WTC11 (cell line): ENCODE data around the gene RTN4RL1. TPM values are rescaled to one million over a fixed set of nuclear protein-coding genes. Genes with fewer than 3 reads are reported as not detected.

Source experiments
- ATAC-seq: fragments of 200-7000 bp; cut with Tn5 transposase; 2 replicates; pipeline ENCODE4 v1.10.0; 2021; ENCODE audit warnings: mild to moderate bottlenecking, moderate library complexity
- CTCF ChIA-PET: fragments of 300-600 bp; sonication (Branson Sonifier 250); formaldehyde crosslinking; loops from one replicate; lab custom pipeline; 2021; ENCODE audit warnings: antibody characterized with exemption; lab: Charles Lee
- POLR2A ChIA-PET: fragments of 350-600 bp; sonication (Branson Sonifier 250); formaldehyde crosslinking; loops from one replicate; lab custom pipeline; 2021; ENCODE audit warnings: antibody characterized with exemption; lab: Charles Lee
- DNase-seq: peaks from one replicate; pipeline ENCODE4 v3.0.0; 2021; ENCODE audit warnings: low spot score
- H3K27ac Mint-ChIP-seq: 2 replicates; pipeline ENCODE4 v1.8.0; 2021; ENCODE audit warnings: mixed read lengths
- H3K27me3 Mint-ChIP-seq: 2 replicates; pipeline ENCODE4 v1.8.0; 2021; ENCODE audit warnings: low read depth, mild to moderate bottlenecking, moderate library complexity, mixed read lengths
- H3K36me3 Mint-ChIP-seq: 2 replicates; pipeline ENCODE4 v1.8.0; 2021; ENCODE audit warnings: mixed read lengths
- H3K4me1 Mint-ChIP-seq: 2 replicates; pipeline ENCODE4 v1.8.0; 2022; ENCODE audit warnings: mixed read lengths
- H3K4me3 Mint-ChIP-seq: 2 replicates; pipeline ENCODE4 v1.8.0; 2021; ENCODE audit warnings: mild to moderate bottlenecking, moderate library complexity, mixed read lengths
- H3K9me3 Mint-ChIP-seq: 2 replicates; pipeline ENCODE4 v1.8.0; 2021; ENCODE audit warnings: mixed read lengths
- CREM ChIP-seq: sonication (generic); formaldehyde crosslinking; IDR thresholded peaks from 2 replicates; pipeline ENCODE4 v1.8.1; 2022; ENCODE audit warnings: mild to moderate bottlenecking, missing genetic modification reagents, moderate library complexity
- CTCF ChIP-seq: fragments of 200-600 bp; IDR thresholded peaks from 2 replicates; pipeline ENCODE4 v1.8.0; 2022; ENCODE audit warnings: antibody characterized with exemption
- FOXP1 ChIP-seq: sonication (generic); formaldehyde crosslinking; IDR thresholded peaks from 2 replicates; pipeline ENCODE4 v1.8.0; 2022; ENCODE audit warnings: missing genetic modification reagents, mild to moderate bottlenecking, moderate library complexity, borderline replicate concordance
- MLX ChIP-seq: sonication (generic); formaldehyde crosslinking; IDR thresholded peaks from 2 replicates; pipeline ENCODE4 v1.8.1; 2023; ENCODE audit warnings: mild to moderate bottlenecking, missing genetic modification reagents, moderate library complexity
- PRDM15 ChIP-seq: sonication (generic); formaldehyde crosslinking; IDR thresholded peaks from 2 replicates; pipeline ENCODE4 v1.8.0; 2022; ENCODE audit warnings: missing genetic modification reagents
- RELA ChIP-seq: sonication (generic); formaldehyde crosslinking; IDR thresholded peaks from 2 replicates; pipeline ENCODE4 v1.8.1; 2022; ENCODE audit warnings: missing genetic modification reagents, mild to moderate bottlenecking, borderline replicate concordance
- USF2 ChIP-seq: sonication (generic); formaldehyde crosslinking; IDR thresholded peaks from 2 replicates; pipeline ENCODE4 v1.8.1; 2023; ENCODE audit warnings: mild to moderate bottlenecking, missing genetic modification reagents, moderate library complexity
- ZNF121 ChIP-seq: sonication (generic); formaldehyde crosslinking; IDR thresholded peaks from 2 replicates; pipeline ENCODE4 v1.8.0; 2023; ENCODE audit warnings: missing genetic modification reagents
- ZNF138 ChIP-seq: sonication (generic); formaldehyde crosslinking; conservative IDR thresholded peaks from 2 replicates; pipeline ENCODE4 v1.8.1; 2022; ENCODE audit warnings: mild to moderate bottlenecking, moderate library complexity, missing genetic modification reagents
- ZNF423 ChIP-seq: fragments of 250-450 bp; sonication (Bioruptor Pico); IDR thresholded peaks from 2 replicates; pipeline ENCODE4 v2.1.2; 2022; ENCODE audit warnings: mild to moderate bottlenecking, moderate library complexity
- total RNA-seq: library from RNA; stranded (reverse); gene quantifications from 3 replicates; pipeline ENCODE4 v1.2.3, GENCODE V29; 2021
- TF ChIP-seq, protein P1 (sequence below): sonication (generic); formaldehyde crosslinking; IDR thresholded peaks from 2 replicates; pipeline ENCODE4 v1.8.0; 2022; ENCODE audit warnings: mild to moderate bottlenecking, missing genetic modification reagents
- TF ChIP-seq, protein P2 (sequence below): fragments of 250-450 bp; sonication (Bioruptor Pico); IDR thresholded peaks from 2 replicates; pipeline ENCODE4 v1.8.0; 2021; ENCODE audit warnings: mild to moderate bottlenecking
- TF ChIP-seq, protein P3 (sequence below): sonication (generic); formaldehyde crosslinking; IDR thresholded peaks from 2 replicates; pipeline ENCODE4 v1.8.0; 2022; ENCODE audit warnings: mild to moderate bottlenecking, missing genetic modification reagents
- TF ChIP-seq, protein P4 (sequence below): sonication (generic); formaldehyde crosslinking; IDR thresholded peaks from 2 replicates; pipeline ENCODE4 v1.8.0; 2023; ENCODE audit warnings: missing genetic modification reagents
- TF ChIP-seq, protein P5 (sequence below): sonication (generic); formaldehyde crosslinking; IDR thresholded peaks from 2 replicates; pipeline ENCODE4 v1.8.1; 2023; ENCODE audit warnings: mild to moderate bottlenecking, missing genetic modification reagents

Gene RTN4RL1
- total RNA-seq, 1 experiment from 2014 or later: 0.72 TPM

- H3K9me3 Mint-ChIP-seq: no peaks in the 10 kb centered on the region
- peaks cover 31% of the 10 kb centered on the region for H3K4me1 Mint-ChIP-seq
- DNase-seq (peak; percentile 90), ATAC-seq (peak; percentile 85)
- H3K36me3 Mint-ChIP-seq: peaks cover 3% of the 10 kb centered on the region
- TF ChIP-seq, protein P1, sequence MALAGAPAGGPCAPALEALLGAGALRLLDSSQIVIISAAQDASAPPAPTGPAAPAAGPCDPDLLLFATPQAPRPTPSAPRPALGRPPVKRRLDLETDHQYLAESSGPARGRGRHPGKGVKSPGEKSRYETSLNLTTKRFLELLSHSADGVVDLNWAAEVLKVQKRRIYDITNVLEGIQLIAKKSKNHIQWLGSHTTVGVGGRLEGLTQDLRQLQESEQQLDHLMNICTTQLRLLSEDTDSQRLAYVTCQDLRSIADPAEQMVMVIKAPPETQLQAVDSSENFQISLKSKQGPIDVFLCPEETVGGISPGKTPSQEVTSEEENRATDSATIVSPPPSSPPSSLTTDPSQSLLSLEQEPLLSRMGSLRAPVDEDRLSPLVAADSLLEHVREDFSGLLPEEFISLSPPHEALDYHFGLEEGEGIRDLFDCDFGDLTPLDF (CRISPR knock-in tag): no peak
- TF ChIP-seq, protein P2, sequence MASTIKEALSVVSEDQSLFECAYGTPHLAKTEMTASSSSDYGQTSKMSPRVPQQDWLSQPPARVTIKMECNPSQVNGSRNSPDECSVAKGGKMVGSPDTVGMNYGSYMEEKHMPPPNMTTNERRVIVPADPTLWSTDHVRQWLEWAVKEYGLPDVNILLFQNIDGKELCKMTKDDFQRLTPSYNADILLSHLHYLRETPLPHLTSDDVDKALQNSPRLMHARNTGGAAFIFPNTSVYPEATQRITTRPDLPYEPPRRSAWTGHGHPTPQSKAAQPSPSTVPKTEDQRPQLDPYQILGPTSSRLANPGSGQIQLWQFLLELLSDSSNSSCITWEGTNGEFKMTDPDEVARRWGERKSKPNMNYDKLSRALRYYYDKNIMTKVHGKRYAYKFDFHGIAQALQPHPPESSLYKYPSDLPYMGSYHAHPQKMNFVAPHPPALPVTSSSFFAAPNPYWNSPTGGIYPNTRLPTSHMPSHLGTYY (CRISPR knock-in tag): no peak
- TF ChIP-seq PRDM15 (CRISPR knock-in tag) (0 out of 2 replicates have a peak, but pooled peaks have one; percentile 18), USF2 (CRISPR knock-in tag) (no peak), ZNF121 (CRISPR knock-in tag) (peak; percentile 58; the same call in 1 of the 2 replicates), FOXP1 (peak; percentile 68; the same call in 1 of the 2 replicates), RELA (CRISPR knock-in tag) (no peak), CTCF (peak; percentile 65), ZNF423 (CRISPR knock-in tag) (no peak)
- TF ChIP-seq, protein P3, sequence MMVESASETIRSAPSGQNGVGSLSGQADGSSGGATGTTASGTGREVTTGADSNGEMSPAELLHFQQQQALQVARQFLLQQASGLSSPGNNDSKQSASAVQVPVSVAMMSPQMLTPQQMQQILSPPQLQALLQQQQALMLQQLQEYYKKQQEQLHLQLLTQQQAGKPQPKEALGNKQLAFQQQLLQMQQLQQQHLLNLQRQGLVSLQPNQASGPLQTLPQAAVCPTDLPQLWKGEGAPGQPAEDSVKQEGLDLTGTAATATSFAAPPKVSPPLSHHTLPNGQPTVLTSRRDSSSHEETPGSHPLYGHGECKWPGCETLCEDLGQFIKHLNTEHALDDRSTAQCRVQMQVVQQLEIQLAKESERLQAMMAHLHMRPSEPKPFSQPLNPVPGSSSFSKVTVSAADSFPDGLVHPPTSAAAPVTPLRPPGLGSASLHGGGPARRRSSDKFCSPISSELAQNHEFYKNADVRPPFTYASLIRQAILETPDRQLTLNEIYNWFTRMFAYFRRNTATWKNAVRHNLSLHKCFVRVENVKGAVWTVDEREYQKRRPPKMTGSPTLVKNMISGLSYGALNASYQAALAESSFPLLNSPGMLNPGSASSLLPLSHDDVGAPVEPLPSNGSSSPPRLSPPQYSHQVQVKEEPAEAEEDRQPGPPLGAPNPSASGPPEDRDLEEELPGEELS (CRISPR knock-in tag): peak; percentile 35; the same call in 1 of the 2 replicates
- TF ChIP-seq, all 79 proteins: peak for 5
- peak overlapping the region; percentile 74; the same call in 1 of the 2 replicates for H3K27ac Mint-ChIP-seq
- ChIA-PET POLR2A (interaction anchor here (0.6 kb wide), 1 partner anchor 83 kb away, joined by 3 read pairs; no protein-coding TSS in a partner anchor), CTCF (interaction anchor here (0.7 to 11.0 kb wide), 16 partner anchors 9 to 283 kb away, joined by 3 to 96 read pairs (median 4); partner anchors contain the start of gene HIC1)
- H3K4me3 Mint-ChIP-seq: no peak overlapping the region
- H3K27me3 Mint-ChIP-seq: peaks cover 13% of the 10 kb centered on the region
Measured at GRCh38 chr17:2064980-2065785, 40.0 kb upstream of the RTN4RL1 start.

GRCh38 chr17:2064520-2064971 lies 39.4 kb upstream of the RTN4RL1 start:
- Mint-ChIP-seq H3K27me3 (peaks cover 19% of the 10 kb centered on the region), H3K4me3 (no peak overlapping the region), H3K4me1 (peaks cover 33% of the 10 kb centered on the region), H3K36me3 (peaks cover 3% of the 10 kb centered on the region), H3K27ac (peak overlapping the region; percentile 74), H3K9me3 (no peaks in the 10 kb centered on the region)
- DNase-seq: no peak
- ATAC-seq: no peak
- ChIA-PET POLR2A (interaction anchor here (0.6 kb wide), 1 partner anchor 82 kb away, joined by 3 read pairs; no protein-coding TSS in a partner anchor), CTCF (interaction anchor here (0.7 to 11.0 kb wide), 9 partner anchors 8 to 196 kb away, joined by 3 to 96 read pairs (median 6); partner anchors contain the start of gene HIC1)
- TF ChIP-seq, protein P4, sequence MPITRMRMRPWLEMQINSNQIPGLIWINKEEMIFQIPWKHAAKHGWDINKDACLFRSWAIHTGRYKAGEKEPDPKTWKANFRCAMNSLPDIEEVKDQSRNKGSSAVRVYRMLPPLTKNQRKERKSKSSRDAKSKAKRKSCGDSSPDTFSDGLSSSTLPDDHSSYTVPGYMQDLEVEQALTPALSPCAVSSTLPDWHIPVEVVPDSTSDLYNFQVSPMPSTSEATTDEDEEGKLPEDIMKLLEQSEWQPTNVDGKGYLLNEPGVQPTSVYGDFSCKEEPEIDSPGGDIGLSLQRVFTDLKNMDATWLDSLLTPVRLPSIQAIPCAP (CRISPR knock-in tag): no peak
- TF ChIP-seq CREM (CRISPR knock-in tag) (no peak), CTCF (no peak), ZNF138 (CRISPR knock-in tag) (no peak), MLX (no peak)
- TF ChIP-seq, protein P5, sequence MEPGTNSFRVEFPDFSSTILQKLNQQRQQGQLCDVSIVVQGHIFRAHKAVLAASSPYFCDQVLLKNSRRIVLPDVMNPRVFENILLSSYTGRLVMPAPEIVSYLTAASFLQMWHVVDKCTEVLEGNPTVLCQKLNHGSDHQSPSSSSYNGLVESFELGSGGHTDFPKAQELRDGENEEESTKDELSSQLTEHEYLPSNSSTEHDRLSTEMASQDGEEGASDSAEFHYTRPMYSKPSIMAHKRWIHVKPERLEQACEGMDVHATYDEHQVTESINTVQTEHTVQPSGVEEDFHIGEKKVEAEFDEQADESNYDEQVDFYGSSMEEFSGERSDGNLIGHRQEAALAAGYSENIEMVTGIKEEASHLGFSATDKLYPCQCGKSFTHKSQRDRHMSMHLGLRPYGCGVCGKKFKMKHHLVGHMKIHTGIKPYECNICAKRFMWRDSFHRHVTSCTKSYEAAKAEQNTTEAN (CRISPR knock-in tag): no peak
